Smooth muscle cell (in vitro differentiated cells): ENCODE data around the gene ZBTB7C. TPM values are rescaled to one million over a fixed set of nuclear protein-coding genes. Genes with fewer than 3 reads are reported as not detected.

Experiments used
- DNase-seq: peaks from one replicate; lab custom pipeline; 2025; ENCODE audit not compliant: unreplicated experiment; lab: John Stamatoyannopoulos, UW
- H2AFZ ChIP-seq: fragments of 200-600 bp; sonication (generic); 2 replicates; pipeline ENCODE4 v1.6.0; 2016; ENCODE audit warnings: antibody characterized with exemption, low read depth, mild to moderate bottlenecking
- H3F3A ChIP-seq: fragments of 200-600 bp; sonication (generic); 2 replicates; pipeline ENCODE4 v1.6.0; 2017; ENCODE audit warnings: antibody characterized with exemption, low read depth
- H3K27ac ChIP-seq: fragments of 200-600 bp; sonication (generic); 2 replicates; pipeline ENCODE4 v1.5.1; 2016; ENCODE audit warnings: low read depth, mild to moderate bottlenecking
- H3K27me3 ChIP-seq: fragments of 200-600 bp; sonication (generic); 2 replicates; pipeline ENCODE4 v1.6.1; 2016; ENCODE audit warnings: low read depth, mild to moderate bottlenecking
- H3K36me3 ChIP-seq: fragments of 200-600 bp; sonication (generic); 2 replicates; pipeline ENCODE4 v1.5.1; 2016; ENCODE audit warnings: low read depth
- H3K4me1 ChIP-seq: fragments of 200-600 bp; sonication (generic); 2 replicates; pipeline ENCODE4 v1.5.1; 2016; ENCODE audit warnings: low read depth
- H3K4me2 ChIP-seq: fragments of 200-600 bp; sonication (generic); 2 replicates; pipeline ENCODE4 v1.6.0; 2016; ENCODE audit warnings: mild to moderate bottlenecking
- H3K4me3 ChIP-seq: fragments of 200-600 bp; sonication (generic); 2 replicates; pipeline ENCODE4 v1.5.1; 2016; ENCODE audit warnings: mild to moderate bottlenecking
- H3K79me2 ChIP-seq: fragments of 200-600 bp; sonication (generic); 2 replicates; pipeline ENCODE4 v1.6.0; 2016; ENCODE audit warnings: low read depth, mild to moderate bottlenecking
- H3K9ac ChIP-seq: fragments of 200-600 bp; sonication (generic); 2 replicates; pipeline ENCODE4 v1.6.0; 2016; ENCODE audit warnings: low read depth
- H3K9me3 ChIP-seq: fragments of 200-600 bp; sonication (generic); replicated peaks from 2 replicates; pipeline ENCODE4 v1.5.1; 2016; ENCODE audit warnings: low read depth
- H4K20me1 ChIP-seq: fragments of 200-600 bp; sonication (generic); 2 replicates; pipeline ENCODE4 v1.6.0; 2016; ENCODE audit warnings: low read depth
- CTCF ChIP-seq: fragments of 200-600 bp; sonication (generic); IDR thresholded peaks from 2 replicates; pipeline ENCODE4 v1.5.1; 2017; ENCODE audit warnings: borderline replicate concordance, mild to moderate bottlenecking, antibody characterized with exemption; ENCODE audit not compliant: insufficient read depth, poor library complexity, severe bottlenecking
- WGBS: methylation state at CpG from one replicate; pipeline ENCODE4 v1.1.7; 2016; ENCODE audit warnings: low lambda C conversion rate; 5-methylcytosine and 5-hydroxymethylcytosine counted together
- polyA plus RNA-seq: library from polyadenylated mRNA; unstranded; fragments of >200 nt; fragmentation: Nextera tagmentation; extraction: Ambion mirVana; gene quantifications from 2 replicates; pipeline ENCODE4 v1.2.1, GENCODE V29; 2016
- total RNA-seq: library from RNA; depleted of rRNA; stranded (reverse); fragments of >200 nt; gene quantifications from 2 replicates; pipeline ENCODE4 v1.2.3, GENCODE V29; 2014

ZBTB7C gene
- total and polyA plus RNA-seq, 2 experiments from 2014 or later, result 0.48 to 0.63 TPM

- H4K20me1 ChIP-seq, result no peaks in the 10 kb centered on the region
- H3K36me3 ChIP-seq, result no peaks in the 10 kb centered on the region
- H3K9ac ChIP-seq, result no peak overlapping the region
- H3K4me1 ChIP-seq, result peaks cover 10% of the 10 kb centered on the region
- TF ChIP-seq CTCF, result no peak
- no peaks in the 10 kb centered on the region for H3K27me3 ChIP-seq
- no peaks in the 10 kb centered on the region for H3K79me2 ChIP-seq
- H3K9me3 ChIP-seq, result no peaks in the 10 kb centered on the region
- WGBS, result 93% methylated on average over 3 of the region's 3 CpGs
- H3K4me3 ChIP-seq, result no peak overlapping the region
- no peak overlapping the region for H2AFZ ChIP-seq
- DNase-seq, result no peak
- no peak overlapping the region for H3K27ac ChIP-seq
- no peak overlapping the region for H3K4me2 ChIP-seq
- H3F3A ChIP-seq, result no peaks in the 10 kb centered on the region
Observed at GRCh38 chr18:48308027-48308635, 101.1 kb downstream of the ZBTB7C start.

GRCh38 chr18:48306838-48307237 lies 102.3 kb downstream of the ZBTB7C start:
- H3K27me3 ChIP-seq, result no peaks in the 10 kb centered on the region
- H3K4me3 ChIP-seq, result no peak overlapping the region
- WGBS, result 85% methylated on average over 5 of the region's 5 CpGs
- H3K9me3 ChIP-seq, result no peaks in the 10 kb centered on the region
- no peaks in the 10 kb centered on the region for H4K20me1 ChIP-seq
- TF ChIP-seq CTCF, result no peak
- no peak overlapping the region for H3K27ac ChIP-seq
- H2AFZ ChIP-seq, result no peak overlapping the region
- DNase-seq, result no peak
- no peaks in the 10 kb centered on the region for H3K79me2 ChIP-seq
- no peak overlapping the region for H3K4me2 ChIP-seq
- H3K36me3 ChIP-seq, result no peaks in the 10 kb centered on the region
- H3K9ac ChIP-seq, result no peak overlapping the region
- H3F3A ChIP-seq, result no peaks in the 10 kb centered on the region
- peaks cover 10% of the 10 kb centered on the region for H3K4me1 ChIP-seq

GRCh38 chr18:48304906-48305693 lies 104.1 kb downstream of the ZBTB7C start:
- Histone ChIP-seq H3K4me1 (peaks cover 17% of the 10 kb centered on the region), H3K9me3 (no peaks in the 10 kb centered on the region), H3K4me2 (no peak overlapping the region), H3F3A (no peaks in the 10 kb centered on the region), H3K27me3 (no peaks in the 10 kb centered on the region), H3K4me3 (no peak overlapping the region), H3K27ac (no peak overlapping the region), H3K36me3 (no peaks in the 10 kb centered on the region), H3K79me2 (no peaks in the 10 kb centered on the region), H4K20me1 (no peaks in the 10 kb centered on the region), H2AFZ (no peak overlapping the region), H3K9ac (no peak overlapping the region)
- WGBS, result 82% methylated on average over 16 of the region's 16 CpGs
- TF ChIP-seq CTCF, result no peak
- DNase-seq, result no peak
